Nephron progenitor cell (in vitro differentiated cells): ENCODE data around the gene RAPGEF2.

Experiments
- DNase-seq: peaks from one replicate; pipeline ENCODE4 v3.0.0; 2021
- H3K27ac Mint-ChIP-seq: 2 replicates; pipeline ENCODE4 v1.8.0; 2021; ENCODE audit warnings: mild to moderate bottlenecking, moderate library complexity, mixed read lengths
- H3K27me3 Mint-ChIP-seq: 2 replicates; pipeline ENCODE4 v1.8.0; 2021; ENCODE audit warnings: mild to moderate bottlenecking, low read depth, mixed read lengths; ENCODE audit not compliant: poor library complexity
- H3K36me3 Mint-ChIP-seq: 2 replicates; pipeline ENCODE4 v1.8.0; 2021; ENCODE audit warnings: low read depth, mixed read lengths
- H3K4me1 Mint-ChIP-seq: 2 replicates; pipeline ENCODE4 v1.8.0; 2021; ENCODE audit warnings: mixed read lengths
- H3K4me3 Mint-ChIP-seq: 2 replicates; pipeline ENCODE4 v1.8.0; 2021; ENCODE audit warnings: mild to moderate bottlenecking, moderate library complexity, mixed read lengths
- H3K9me3 Mint-ChIP-seq: 2 replicates; pipeline ENCODE4 v1.8.0; 2021; ENCODE audit warnings: mild to moderate bottlenecking, moderate library complexity, mixed read lengths
- TF ChIP-seq, protein P1 (sequence below): fragments of 200-600 bp; sonication (generic); IDR thresholded peaks from 2 replicates; pipeline ENCODE4 v1.5.0; 2021; ENCODE audit warnings: antibody characterized with exemption

The RAPGEF2 gene

DNA sequence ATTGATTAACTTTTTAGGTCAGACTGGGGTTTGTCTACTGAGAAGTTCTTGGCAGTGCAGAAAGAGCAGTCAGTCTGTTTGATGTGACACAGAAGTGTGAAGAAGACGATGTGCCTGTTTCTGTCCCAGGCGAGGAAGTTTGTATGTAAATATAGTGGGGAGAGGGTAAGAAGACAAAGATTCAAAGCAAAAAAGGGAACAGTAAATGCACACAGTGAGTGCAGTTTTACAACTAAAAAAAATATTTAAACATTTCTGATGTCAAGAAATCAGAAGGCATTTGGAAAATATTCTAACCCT, 264.9 kb downstream of the RAPGEF2 start:
- H3K9me3 Mint-ChIP-seq = peaks cover 20% of the 10 kb centered on the region
- TF ChIP-seq, protein P1, sequence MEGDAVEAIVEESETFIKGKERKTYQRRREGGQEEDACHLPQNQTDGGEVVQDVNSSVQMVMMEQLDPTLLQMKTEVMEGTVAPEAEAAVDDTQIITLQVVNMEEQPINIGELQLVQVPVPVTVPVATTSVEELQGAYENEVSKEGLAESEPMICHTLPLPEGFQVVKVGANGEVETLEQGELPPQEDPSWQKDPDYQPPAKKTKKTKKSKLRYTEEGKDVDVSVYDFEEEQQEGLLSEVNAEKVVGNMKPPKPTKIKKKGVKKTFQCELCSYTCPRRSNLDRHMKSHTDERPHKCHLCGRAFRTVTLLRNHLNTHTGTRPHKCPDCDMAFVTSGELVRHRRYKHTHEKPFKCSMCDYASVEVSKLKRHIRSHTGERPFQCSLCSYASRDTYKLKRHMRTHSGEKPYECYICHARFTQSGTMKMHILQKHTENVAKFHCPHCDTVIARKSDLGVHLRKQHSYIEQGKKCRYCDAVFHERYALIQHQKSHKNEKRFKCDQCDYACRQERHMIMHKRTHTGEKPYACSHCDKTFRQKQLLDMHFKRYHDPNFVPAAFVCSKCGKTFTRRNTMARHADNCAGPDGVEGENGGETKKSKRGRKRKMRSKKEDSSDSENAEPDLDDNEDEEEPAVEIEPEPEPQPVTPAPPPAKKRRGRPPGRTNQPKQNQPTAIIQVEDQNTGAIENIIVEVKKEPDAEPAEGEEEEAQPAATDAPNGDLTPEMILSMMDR = no peak
- peaks cover 16% of the 10 kb centered on the region for H3K36me3 Mint-ChIP-seq
- peaks cover 8% of the 10 kb centered on the region for H3K27me3 Mint-ChIP-seq
- no peak overlapping the region for H3K4me3 Mint-ChIP-seq
- peaks cover 30% of the 10 kb centered on the region for H3K4me1 Mint-ChIP-seq
- DNase-seq = no peak
- no peak overlapping the region for H3K27ac Mint-ChIP-seq

DNA sequence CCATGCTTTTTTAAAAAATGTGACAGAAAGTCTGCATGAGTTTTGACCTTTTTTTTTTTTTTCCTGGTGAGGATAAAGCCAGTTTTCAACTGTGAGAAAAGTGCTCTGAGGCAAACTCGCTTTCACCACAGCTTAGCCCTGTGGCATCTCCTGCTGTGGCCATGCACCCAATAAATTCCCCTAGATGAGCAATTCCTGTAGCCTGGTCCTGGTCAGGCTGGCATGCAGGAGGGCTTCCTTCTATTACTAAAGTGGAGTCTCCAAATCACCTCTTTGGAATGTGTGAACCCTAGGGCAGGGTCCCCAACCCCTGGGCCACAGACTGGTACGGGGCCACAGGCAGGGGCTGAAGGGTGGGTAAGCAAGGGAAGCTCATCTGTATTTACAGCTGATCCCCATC, 265.4 kb downstream of the RAPGEF2 start:
- Mint-ChIP-seq H3K27ac (no peak overlapping the region), H3K36me3 (peaks cover 12% of the 10 kb centered on the region), H3K4me3 (no peak overlapping the region), H3K4me1 (peaks cover 27% of the 10 kb centered on the region), H3K9me3 (peaks cover 20% of the 10 kb centered on the region), H3K27me3 (peaks cover 8% of the 10 kb centered on the region)
- TF ChIP-seq, protein P1 = no peak
- no peak for DNase-seq

DNA sequence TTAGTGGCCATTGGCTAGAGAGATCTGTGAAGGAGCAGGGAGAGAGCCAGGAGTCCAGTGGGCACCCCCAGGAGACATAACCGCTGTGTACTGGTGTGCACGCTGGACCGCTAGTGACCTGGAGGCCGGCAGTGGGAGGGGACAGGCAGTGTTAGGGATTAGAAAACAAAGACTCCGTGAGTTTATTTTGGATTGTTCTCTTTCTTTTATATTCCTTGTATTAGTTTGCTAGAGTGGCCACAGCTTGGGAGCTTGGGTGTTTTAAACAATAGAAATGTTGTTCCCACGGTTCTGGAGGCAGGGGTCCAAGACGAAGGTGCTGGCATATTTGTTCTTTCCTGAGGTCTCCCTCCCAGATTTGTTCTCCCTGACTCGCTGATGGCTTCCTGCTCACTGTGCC, 266.4 kb downstream of the RAPGEF2 start:
- H3K27ac Mint-ChIP-seq = no peak overlapping the region

DNA sequence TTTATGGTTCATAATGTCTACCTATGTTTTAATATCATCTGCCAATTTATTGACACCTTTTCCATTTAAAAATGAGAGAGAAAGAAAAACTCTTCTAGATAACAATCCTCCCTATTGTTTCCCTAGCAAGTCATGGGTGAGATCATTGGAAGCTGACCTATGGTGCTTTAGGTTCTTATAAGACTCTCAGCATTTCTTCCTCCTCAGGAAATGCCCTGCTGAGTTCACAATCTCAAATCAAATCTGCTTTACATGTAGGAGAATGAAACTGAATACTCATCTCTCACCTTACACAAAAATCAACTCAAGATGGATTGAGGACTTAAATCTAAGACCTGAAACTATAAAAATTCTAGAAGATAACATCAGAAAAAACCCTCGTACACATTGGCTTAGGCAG, 267.4 kb downstream of the RAPGEF2 start:
- Mint-ChIP-seq H3K27me3 (peaks cover 8% of the 10 kb centered on the region), H3K4me3 (no peak overlapping the region), H3K36me3 (peaks cover 4% of the 10 kb centered on the region), H3K27ac (no peak overlapping the region), H3K4me1 (peaks cover 24% of the 10 kb centered on the region), H3K9me3 (peaks cover 20% of the 10 kb centered on the region)
- no peak for DNase-seq
- TF ChIP-seq, protein P1 = no peak

More for the DNA sequence above, 266.4 kb downstream of the RAPGEF2 start:
- no peak for DNase-seq
- Mint-ChIP-seq H3K36me3 (peaks cover 5% of the 10 kb centered on the region), H3K27me3 (peaks cover 8% of the 10 kb centered on the region), H3K9me3 (peaks cover 20% of the 10 kb centered on the region), H3K4me3 (no peak overlapping the region), H3K4me1 (peaks cover 17% of the 10 kb centered on the region)
- TF ChIP-seq, protein P1 = no peak

DNA sequence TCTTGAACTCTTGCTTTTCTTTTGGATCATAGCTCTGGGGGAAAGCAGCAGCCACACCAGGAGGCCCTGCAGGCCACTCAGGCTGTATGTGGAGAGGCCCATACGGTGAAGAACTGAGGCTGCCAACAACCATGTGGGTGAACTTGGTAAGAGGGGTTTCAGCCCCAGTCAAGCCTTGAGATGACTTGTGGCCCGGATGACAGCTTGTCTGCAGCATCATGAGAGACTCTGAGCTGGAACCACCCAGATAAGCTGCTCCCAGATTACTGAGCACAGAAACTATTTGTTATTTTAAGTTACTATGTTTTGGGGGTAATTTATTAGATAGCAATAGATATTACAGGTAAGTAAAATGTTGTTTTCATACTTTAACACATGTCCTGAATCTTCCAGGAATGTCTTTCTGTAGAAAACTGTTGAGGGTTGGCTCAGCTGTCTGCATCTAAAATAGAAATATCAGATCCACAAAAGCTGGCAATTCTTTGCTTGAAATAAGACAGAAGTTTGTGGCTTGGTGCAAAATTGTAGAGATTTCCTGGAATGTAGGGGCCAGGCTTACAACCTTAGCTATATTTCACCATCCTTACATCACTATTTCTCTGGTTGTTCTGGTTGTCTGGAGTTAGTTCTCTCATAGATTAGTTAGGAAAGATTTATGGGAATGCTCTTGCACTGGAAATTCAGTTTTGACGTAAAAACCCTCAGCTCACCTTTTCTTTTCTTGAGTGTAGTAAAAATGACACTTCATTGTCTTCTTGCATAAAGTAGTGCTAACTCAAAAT, 272.1 kb downstream of the RAPGEF2 start:
- Mint-ChIP-seq H3K4me1 (peaks cover 14% of the 10 kb centered on the region), H3K27me3 (no peaks in the 10 kb centered on the region), H3K9me3 (peaks cover 22% of the 10 kb centered on the region), H3K27ac (peak overlapping the region; percentile 45), H3K36me3 (peaks cover 3% of the 10 kb centered on the region), H3K4me3 (no peak overlapping the region)
- no peak for DNase-seq
- TF ChIP-seq, protein P1 = no peak

DNA sequence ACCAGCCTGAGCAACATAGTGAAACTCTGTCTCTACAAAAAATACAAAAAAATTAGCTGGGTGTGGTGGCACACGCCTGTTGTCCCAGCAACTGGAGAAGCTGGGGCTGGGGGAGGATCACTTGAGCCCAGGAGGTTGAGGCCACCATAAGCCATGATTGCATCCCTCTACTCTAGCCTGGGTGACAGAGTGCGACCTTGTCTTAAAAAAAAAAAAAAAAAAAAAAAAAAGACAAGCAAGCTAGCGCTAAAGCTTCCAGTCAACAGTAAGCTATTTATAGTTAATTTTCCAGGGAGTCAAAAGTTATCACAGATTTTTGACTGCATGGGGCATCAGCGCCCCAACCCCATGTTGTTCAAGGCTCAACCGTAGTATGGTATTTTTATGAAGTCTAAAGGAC, 273.4 kb downstream of the RAPGEF2 start:
- H3K4me3 Mint-ChIP-seq = no peak overlapping the region
- peaks cover 9% of the 10 kb centered on the region for H3K36me3 Mint-ChIP-seq
- DNase-seq = no peak
- TF ChIP-seq, protein P1 = no peak
- H3K9me3 Mint-ChIP-seq = peaks cover 28% of the 10 kb centered on the region
- H3K27me3 Mint-ChIP-seq = no peaks in the 10 kb centered on the region
- no peak overlapping the region for H3K27ac Mint-ChIP-seq
- H3K4me1 Mint-ChIP-seq = peaks cover 14% of the 10 kb centered on the region
